ENCODE data around the gene RBM15.

The RBM15 gene

GRCh38 chr1:110338886-110339406 lies at the start of gene RBM15:
Gene RBM15 (plus strand): TSS chr1:110339377. CDS start chr1:110339406, 29 bp downstream.
- peak; percentile 99 for DNase-seq

- no peak for DNase-seq
Measured at GRCh38 chr1:110291241-110292030, 47.7 kb upstream of the RBM15 start.

GRCh38 chr1:110292031-110292741 lies 47.0 kb upstream of the RBM15 start:
- DNase-seq, result no peak

GRCh38 chr1:110293601-110294104 lies 45.5 kb upstream of the RBM15 start:
- DNase-seq, result no peak

- no peak for DNase-seq
Measured at GRCh38 chr1:110294308-110294707, 44.9 kb upstream of the RBM15 start.

GRCh38 chr1:110298991-110299390 lies 40.2 kb upstream of the RBM15 start:
- DNase-seq, result no peak

GRCh38 chr1:110300412-110301085 lies 38.6 kb upstream of the RBM15 start:
- no peak for DNase-seq

- DNase-seq, result no peak
Measured at GRCh38 chr1:110302836-110303235, 36.3 kb upstream of the RBM15 start.

GRCh38 chr1:110305900-110306420 lies 33.2 kb upstream of the RBM15 start:
- DNase-seq, result no peak

- no peak for DNase-seq
Measured at GRCh38 chr1:110307239-110307974, 31.8 kb upstream of the RBM15 start.

- no peak for DNase-seq
Measured at GRCh38 chr1:110308247-110308646, 30.9 kb upstream of the RBM15 start.

GRCh38 chr1:110309139-110309538 lies 30.0 kb upstream of the RBM15 start:
- DNase-seq, result no peak

- DNase-seq, result no peak
Measured at GRCh38 chr1:110309767-110310166, 29.4 kb upstream of the RBM15 start.

- DNase-seq, result no peak
Measured at GRCh38 chr1:110310300-110310699, 28.9 kb upstream of the RBM15 start.

- DNase-seq, result peak; percentile 75
Measured at GRCh38 chr1:110312188-110313121, 26.7 kb upstream of the RBM15 start.

GRCh38 chr1:110316735-110317134 lies 22.4 kb upstream of the RBM15 start:
- DNase-seq, result no peak

GRCh38 chr1:110318046-110318445 lies 21.1 kb upstream of the RBM15 start:
- no peak for DNase-seq

- DNase-seq, result no peak
Measured at GRCh38 chr1:110319332-110320167, 19.6 kb upstream of the RBM15 start.

GRCh38 chr1:110320168-110320518 lies 19.0 kb upstream of the RBM15 start:
- DNase-seq, result no peak

GRCh38 chr1:110321045-110321444 lies 18.1 kb upstream of the RBM15 start:
- no peak for DNase-seq
